Glomerular visceral epithelial cell (primary cell): ENCODE data around the gene S100A16.
"Not testable (repeated sequence)": the region's sequence is repeated elsewhere in the genome, so short reads cannot be mapped to it uniquely, and the experiment has no call there.

Experiments
- DNase-seq: peaks from one replicate; pipeline ENCODE4 v3.0.0-alpha.2; 2016; ENCODE audit errors: extremely low spot score

Gene S100A16

GRCh38 chr1:153612755-153613331, at the start of gene S100A16:
Gene S100A16, minus strand, starts transcription at chr1:153613137. Its CDS starts 4,986 bp downstream, at chr1:153608151.
- DNase-seq: peak; percentile 84

GRCh38 chr1:153662269-153662668, 49.3 kb upstream of the S100A16 start:
- no peak for DNase-seq

GRCh38 chr1:153661111-153661708, 48.3 kb upstream of the S100A16 start:
- peak; percentile 62 for DNase-seq

- DNase-seq: no peak
These were observed 46.7 kb upstream of the S100A16 start for GRCh38 chr1:153659656-153660055.

GRCh38 chr1:153659175-153659534, 46.2 kb upstream of the S100A16 start:
- DNase-seq: no peak

- DNase-seq: peak; percentile 88
These were observed 45.6 kb upstream of the S100A16 start, which contains the start of gene SNAPIN for GRCh38 chr1:153658400-153659174. Gene SNAPIN, plus strand, starts transcription at chr1:153658703. Its CDS starts 41 bp downstream, at chr1:153658744.

- no peak for DNase-seq
These were observed 42.4 kb upstream of the S100A16 start for GRCh38 chr1:153655333-153655732.

- DNase-seq: peak; percentile 63
These were observed 40.0 kb upstream of the S100A16 start for GRCh38 chr1:153652805-153653500.

GRCh38 chr1:153651771-153652170, 38.8 kb upstream of the S100A16 start:
- DNase-seq: no peak

GRCh38 chr1:153649863-153650235, 36.9 kb upstream of the S100A16 start:
- no peak for DNase-seq

GRCh38 chr1:153649137-153649862, 36.4 kb upstream of the S100A16 start:
- no peak for DNase-seq

- DNase-seq: no peak
These were observed 35.2 kb upstream of the S100A16 start for GRCh38 chr1:153648000-153648643.

- no peak for DNase-seq
These were observed 34.4 kb upstream of the S100A16 start for GRCh38 chr1:153647346-153647714.

- no peak for DNase-seq
These were observed 33.9 kb upstream of the S100A16 start for GRCh38 chr1:153646672-153647345.

GRCh38 chr1:153643816-153644215, 30.9 kb upstream of the S100A16 start:
- DNase-seq: no peak

GRCh38 chr1:153643100-153643499, 30.2 kb upstream of the S100A16 start:
- no peak for DNase-seq

GRCh38 chr1:153642161-153642560, 29.2 kb upstream of the S100A16 start:
- no peak for DNase-seq

GRCh38 chr1:153640861-153641260, 27.9 kb upstream of the S100A16 start:
- DNase-seq: no peak

GRCh38 chr1:153640213-153640612, 27.3 kb upstream of the S100A16 start:
- DNase-seq: not testable (repeated sequence)

GRCh38 chr1:153639280-153639679, 26.3 kb upstream of the S100A16 start:
- no peak for DNase-seq

- no peak for DNase-seq
These were observed 25.3 kb upstream of the S100A16 start for GRCh38 chr1:153638261-153638660.
